Fibroblast of lung (primary cell): ENCODE results near the gene FAT4. TPM values are rescaled to one million over a fixed set of nuclear protein-coding genes. Genes with fewer than 3 reads are reported as not detected.

Experiments used
- DNase-seq, 2 donors: peaks; one replicate each; pipeline versions ENCODE4 v3.0.0 to v3.0.0-alpha.2; 2010; ENCODE audit warnings: low read depth in 2 of 2
- H2AFZ ChIP-seq: 2 replicates; pipeline ENCODE4 v1.5.1; 2012; ENCODE audit warnings: low read length, control low read depth, inconsistent platforms
- H3K27ac ChIP-seq: 2 replicates; pipeline ENCODE4 v1.5.1; 2011; ENCODE audit warnings: low read length, control low read depth; ENCODE audit not compliant: insufficient read depth
- H3K27me3 ChIP-seq: 2 replicates; pipeline ENCODE4 v1.5.1; 2011; ENCODE audit warnings: mild to moderate bottlenecking, low read length; ENCODE audit not compliant: control insufficient read depth, insufficient read depth
- H3K36me3 ChIP-seq: 2 replicates; pipeline ENCODE4 v1.5.1; 2011; ENCODE audit warnings: low read length; ENCODE audit not compliant: control insufficient read depth, insufficient read depth
- H3K4me1 ChIP-seq: 2 replicates; pipeline ENCODE4 v1.5.1; 2011; ENCODE audit warnings: low read length; ENCODE audit not compliant: control insufficient read depth, insufficient read depth; ENCODE audit errors: extremely low read depth
- H3K4me2 ChIP-seq: 2 replicates; pipeline ENCODE4 v1.5.1; 2011; ENCODE audit warnings: low read length, control low read depth; ENCODE audit not compliant: insufficient read depth; ENCODE audit errors: extremely low read depth
- H3K4me3 ChIP-seq, 4 experiments: fragments of 200-600 bp in 1 of 4; sonication (generic) in 1 of 4; replicated peaks in 1 of 4; 2 replicates each; pipeline ENCODE4 v1.5.1; 2011 to 2016; ENCODE audit warnings: low read length in 4 of 4, low read depth in 3 of 4, mild to moderate bottlenecking in 3 of 4, control low read depth in 2 of 4, inconsistent platforms in 1 of 4, mixed read lengths in 1 of 4; ENCODE audit not compliant: insufficient read depth in 1 of 4; ENCODE audit errors: control extremely low read depth in 1 of 4
- H3K79me2 ChIP-seq: 2 replicates; pipeline ENCODE4 v1.5.1; 2012; ENCODE audit warnings: mild to moderate bottlenecking, low read length, inconsistent platforms; ENCODE audit not compliant: control insufficient read depth, insufficient read depth
- H3K9ac ChIP-seq: 2 replicates; pipeline ENCODE4 v1.5.1; 2011; ENCODE audit warnings: mild to moderate bottlenecking, low read length, control low read depth; ENCODE audit not compliant: insufficient read depth
- H3K9me3 ChIP-seq: 2 replicates; pipeline ENCODE4 v1.5.1; 2012; ENCODE audit warnings: low read depth, low read length; ENCODE audit not compliant: control insufficient read depth, insufficient read depth
- H4K20me1 ChIP-seq: 2 replicates; pipeline ENCODE4 v1.5.1; 2011; ENCODE audit warnings: low read length; ENCODE audit not compliant: control insufficient read depth, insufficient read depth; ENCODE audit errors: extremely low read depth
- EZH2 ChIP-seq: IDR thresholded peaks from 2 replicates; pipeline ENCODE4 v1.5.1; 2012; ENCODE audit warnings: low read length, control low read depth, mild to moderate bottlenecking; ENCODE audit errors: missing control alignments
- polyA plus RNA-seq, 2 donors: library from polyadenylated mRNA; depleted of rRNA in 1 of 2; stranded (reverse) in 1 of 2; unstranded in 1 of 2; fragments of >200 nt; gene quantifications; 2 replicates each; pipeline ENCODE4 v1.2.1, GENCODE V29; 2011 to 2012; ENCODE audit warnings: missing spikeins in 1 of 2
- total RNA-seq: library from RNA; depleted of rRNA; stranded (reverse); fragments of >200 nt; gene quantifications from 2 replicates; pipeline ENCODE4 v1.2.1, GENCODE V29; 2014
- TF ChIP-seq, protein P1 (sequence below), 2 donors: IDR thresholded peaks in 1 of 2; conservative IDR thresholded peaks in 1 of 2; 1 replicate in 1 of 2; 2 replicates in 1 of 2; pipeline ENCODE4 v1.5.1; 2011 to 2012; ENCODE audit warnings: low read length in 2 of 2, control low read depth in 1 of 2, inconsistent platforms in 1 of 2, low read depth in 1 of 2, mild to moderate bottlenecking in 1 of 2

Gene FAT4
- total and polyA plus RNA-seq, 2 donors (not counting 1 experiment from before 2014, with no cell fraction given), result 10.8 to 17.8 TPM

DNA sequence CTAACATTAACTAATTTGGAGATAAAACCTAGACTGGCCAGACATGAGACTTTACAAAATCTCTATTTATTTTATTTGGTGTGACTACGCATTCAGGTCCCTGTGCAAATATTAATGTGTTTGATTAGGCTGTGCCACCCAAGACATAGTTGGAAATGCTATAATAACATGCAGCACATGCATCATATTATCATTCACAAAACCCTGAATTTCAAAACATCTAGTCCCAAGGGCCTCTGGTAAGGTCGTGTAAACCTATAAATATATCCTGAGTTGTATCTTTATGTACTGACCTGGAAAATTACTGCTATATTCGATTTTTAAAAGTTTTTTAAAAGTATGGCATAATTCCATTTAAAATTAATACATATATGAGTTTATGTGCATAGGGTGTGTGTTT lies 47.1 kb upstream of the FAT4 start:
- no peak for TF ChIP-seq EZH2
- TF ChIP-seq, protein P1, sequence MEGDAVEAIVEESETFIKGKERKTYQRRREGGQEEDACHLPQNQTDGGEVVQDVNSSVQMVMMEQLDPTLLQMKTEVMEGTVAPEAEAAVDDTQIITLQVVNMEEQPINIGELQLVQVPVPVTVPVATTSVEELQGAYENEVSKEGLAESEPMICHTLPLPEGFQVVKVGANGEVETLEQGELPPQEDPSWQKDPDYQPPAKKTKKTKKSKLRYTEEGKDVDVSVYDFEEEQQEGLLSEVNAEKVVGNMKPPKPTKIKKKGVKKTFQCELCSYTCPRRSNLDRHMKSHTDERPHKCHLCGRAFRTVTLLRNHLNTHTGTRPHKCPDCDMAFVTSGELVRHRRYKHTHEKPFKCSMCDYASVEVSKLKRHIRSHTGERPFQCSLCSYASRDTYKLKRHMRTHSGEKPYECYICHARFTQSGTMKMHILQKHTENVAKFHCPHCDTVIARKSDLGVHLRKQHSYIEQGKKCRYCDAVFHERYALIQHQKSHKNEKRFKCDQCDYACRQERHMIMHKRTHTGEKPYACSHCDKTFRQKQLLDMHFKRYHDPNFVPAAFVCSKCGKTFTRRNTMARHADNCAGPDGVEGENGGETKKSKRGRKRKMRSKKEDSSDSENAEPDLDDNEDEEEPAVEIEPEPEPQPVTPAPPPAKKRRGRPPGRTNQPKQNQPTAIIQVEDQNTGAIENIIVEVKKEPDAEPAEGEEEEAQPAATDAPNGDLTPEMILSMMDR (conservative IDR thresholded peaks at IDR 0.05 in 1 of 2, IDR thresholded peaks at IDR 0.05 in 1 of 2; ENCODE audit: low read depth in 1 of 2, low read length in 2 of 2), result no peak
- Histone ChIP-seq H2AFZ (no peak overlapping the region), H3K27me3 (no peaks in the 10 kb centered on the region), H3K9me3 (no peaks in the 10 kb centered on the region), H3K79me2 (no peaks in the 10 kb centered on the region), H3K4me3 (no peak overlapping the region), H3K9ac (no peak overlapping the region), H3K4me1 (peaks cover 2% of the 10 kb centered on the region), H3K4me2 (no peak overlapping the region), H4K20me1 (no peaks in the 10 kb centered on the region), H3K27ac (no peak overlapping the region), H3K36me3 (no peaks in the 10 kb centered on the region)
- DNase-seq, result no peak

- H2AFZ ChIP-seq, result no peak overlapping the region
- H3K4me2 ChIP-seq, result no peak overlapping the region
- no peak overlapping the region for H3K27ac ChIP-seq
- H4K20me1 ChIP-seq, result no peaks in the 10 kb centered on the region
- H3K9me3 ChIP-seq, result no peaks in the 10 kb centered on the region
- no peaks in the 10 kb centered on the region for H3K79me2 ChIP-seq
- TF ChIP-seq, protein P1 (conservative IDR thresholded peaks at IDR 0.05 in 1 of 2, IDR thresholded peaks at IDR 0.05 in 1 of 2; ENCODE audit: low read depth in 1 of 2, low read length in 2 of 2), result no peak
- no peak for TF ChIP-seq EZH2
- H3K27me3 ChIP-seq, result no peaks in the 10 kb centered on the region
- DNase-seq, result peak in 1 of 2 donors; percentile 19
- no peak overlapping the region for H3K4me3 ChIP-seq
- no peaks in the 10 kb centered on the region for H3K36me3 ChIP-seq
- H3K9ac ChIP-seq, result no peak overlapping the region
- H3K4me1 ChIP-seq, result peaks cover 2% of the 10 kb centered on the region
Measured at GRCh38 chr4:125268068-125268755, 46.5 kb upstream of the FAT4 start.

GRCh38 chr4:125276811-125277210 lies 37.9 kb upstream of the FAT4 start:
- TF ChIP-seq EZH2, result no peak
- TF ChIP-seq, protein P1 (conservative IDR thresholded peaks at IDR 0.05 in 1 of 2, IDR thresholded peaks at IDR 0.05 in 1 of 2; ENCODE audit: low read depth in 1 of 2, low read length in 2 of 2), result no peak
- no peaks in the 10 kb centered on the region for H3K9me3 ChIP-seq
- H3K4me1 ChIP-seq, result no peaks in the 10 kb centered on the region
- no peak overlapping the region for H3K9ac ChIP-seq
- no peak overlapping the region for H2AFZ ChIP-seq
- no peak for DNase-seq
- no peak overlapping the region for H3K4me2 ChIP-seq
- no peak overlapping the region for H3K4me3 ChIP-seq
- H3K27ac ChIP-seq, result no peak overlapping the region
- H3K27me3 ChIP-seq, result no peaks in the 10 kb centered on the region
- no peaks in the 10 kb centered on the region for H4K20me1 ChIP-seq
- H3K79me2 ChIP-seq, result no peaks in the 10 kb centered on the region
- H3K36me3 ChIP-seq, result no peaks in the 10 kb centered on the region
